ENCODE data around the gene CCNJL.

GRCh38 chr5:160231783-160232342, 80.5 kb downstream of the CCNJL start:
- no peak for TF ChIP-seq CTCF (IDR thresholded peaks at IDR 0.05)
- TF ChIP-seq EZH2 (IDR thresholded peaks at IDR 0.05; ENCODE audit: borderline replicate concordance, insufficient read depth, low read depth, low read length, poor library complexity, severe bottlenecking), result no peak

Data from B cell (primary cell).